H7 (cell line): ENCODE measurements around the gene DNM3. TPM values are rescaled to one million over a fixed set of nuclear protein-coding genes. Genes with fewer than 3 reads are reported as not detected.

Experiments used
- DNase-seq: peaks from one replicate; pipeline ENCODE4 v3.0.0; 2012
- H3K27me3 ChIP-seq: 2 replicates; pipeline ENCODE4 v1.6.0; 2011; ENCODE audit warnings: mild to moderate bottlenecking, low read length; ENCODE audit not compliant: control insufficient read depth, insufficient read depth
- H3K36me3 ChIP-seq: replicated peaks from 2 replicates; pipeline ENCODE4 v1.5.1; 2011; ENCODE audit warnings: low read length; ENCODE audit not compliant: control insufficient read depth, insufficient read depth
- H3K4me3 ChIP-seq: 2 replicates; pipeline ENCODE4 v1.5.1; 2011; ENCODE audit warnings: low read depth, mild to moderate bottlenecking, control low read depth, low read length, moderate library complexity; ENCODE audit not compliant: insufficient read depth
- total RNA-seq: library from RNA; depleted of rRNA; stranded (reverse); fragments of >200 nt; shearing (Covaris generic); gene quantifications from 2 replicates; pipeline ENCODE4 v1.2.3, GENCODE V29; 2014

DNM3 gene
- total RNA-seq, 1 experiment from 2014 or later: 0.73 TPM

DNA sequence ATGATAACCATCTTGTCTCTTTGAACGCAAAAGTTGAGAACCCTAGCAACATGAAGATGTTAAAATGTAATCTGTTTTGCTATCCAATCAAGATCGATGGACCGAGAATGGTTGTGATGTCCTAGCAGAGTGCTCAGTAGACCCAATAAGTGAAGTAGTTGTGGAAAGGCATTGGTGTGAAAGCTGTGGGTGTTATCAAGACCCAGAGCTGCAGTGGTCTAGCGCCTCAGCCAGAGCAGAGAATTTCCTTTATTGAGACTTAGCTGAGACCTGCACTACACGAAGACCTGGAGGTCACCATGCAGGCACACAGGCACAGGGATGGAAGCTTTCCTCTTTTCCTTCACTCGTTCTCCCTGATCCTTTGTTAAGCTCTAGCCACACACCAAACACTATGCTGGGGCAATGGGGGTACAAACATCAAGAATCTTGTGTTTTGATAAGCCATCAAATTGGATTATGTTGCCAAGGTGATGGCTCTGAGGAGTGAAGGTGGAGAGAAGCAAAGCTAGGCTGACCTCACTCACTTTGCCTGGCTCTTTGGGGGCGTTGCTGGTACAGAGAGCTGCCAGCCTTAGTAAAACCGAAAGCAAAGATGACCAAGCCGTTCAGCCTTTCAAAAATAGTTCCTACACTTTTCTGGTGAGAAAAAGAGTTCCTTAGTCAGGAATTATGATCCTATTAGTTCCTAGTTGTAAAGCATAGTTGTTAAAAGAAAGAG lies 35.7 kb upstream of the DNM3 start:
- Histone ChIP-seq H3K36me3 (no peaks in the 10 kb centered on the region), H3K4me3 (no peak overlapping the region), H3K27me3 (no peaks in the 10 kb centered on the region)
- no peak for DNase-seq

DNA sequence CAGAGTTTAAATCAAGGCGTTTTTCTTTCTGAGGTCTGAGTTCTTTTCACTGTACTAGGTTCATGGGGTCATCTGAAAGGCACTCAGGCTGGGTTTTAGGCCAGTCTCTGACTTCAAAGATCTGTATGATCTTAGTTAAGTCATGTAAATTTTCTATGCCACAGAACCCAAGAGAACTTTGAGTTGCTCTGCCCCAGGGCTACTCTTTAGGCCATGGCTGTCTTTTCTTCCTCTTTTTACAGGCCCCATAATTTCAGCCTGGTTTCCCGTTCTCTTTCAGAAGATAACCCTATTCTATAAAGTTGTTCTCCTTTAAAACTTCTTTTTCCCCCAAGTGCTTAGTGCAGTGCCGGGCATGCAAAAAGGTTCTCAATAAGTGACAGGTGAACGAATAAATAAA lies 33.7 kb upstream of the DNM3 start:
- DNase-seq: no peak
- no peak overlapping the region for H3K4me3 ChIP-seq
- H3K36me3 ChIP-seq: no peaks in the 10 kb centered on the region
- H3K27me3 ChIP-seq: no peaks in the 10 kb centered on the region

DNA sequence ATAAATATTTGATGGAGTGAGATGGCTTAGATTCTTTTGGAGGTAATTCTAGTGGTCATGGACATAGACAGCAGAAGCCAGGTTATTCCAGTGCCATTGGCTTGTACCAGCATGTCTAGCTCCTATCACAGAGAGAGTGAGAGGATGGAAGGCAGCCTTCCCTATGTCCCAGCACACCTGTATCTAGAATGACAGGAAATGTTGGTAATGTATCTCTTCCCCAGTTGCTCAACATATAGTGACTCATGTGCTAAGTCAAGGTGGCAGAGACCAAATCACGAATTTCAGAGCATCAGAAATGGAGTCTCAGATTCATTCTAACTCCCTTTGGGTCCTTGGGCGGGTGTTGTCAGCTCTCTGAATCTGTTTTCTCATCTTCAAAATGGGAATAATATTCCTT lies 31.5 kb upstream of the DNM3 start:
- DNase-seq: no peak
- H3K27me3 ChIP-seq: no peaks in the 10 kb centered on the region
- no peak overlapping the region for H3K4me3 ChIP-seq
- no peaks in the 10 kb centered on the region for H3K36me3 ChIP-seq

DNA sequence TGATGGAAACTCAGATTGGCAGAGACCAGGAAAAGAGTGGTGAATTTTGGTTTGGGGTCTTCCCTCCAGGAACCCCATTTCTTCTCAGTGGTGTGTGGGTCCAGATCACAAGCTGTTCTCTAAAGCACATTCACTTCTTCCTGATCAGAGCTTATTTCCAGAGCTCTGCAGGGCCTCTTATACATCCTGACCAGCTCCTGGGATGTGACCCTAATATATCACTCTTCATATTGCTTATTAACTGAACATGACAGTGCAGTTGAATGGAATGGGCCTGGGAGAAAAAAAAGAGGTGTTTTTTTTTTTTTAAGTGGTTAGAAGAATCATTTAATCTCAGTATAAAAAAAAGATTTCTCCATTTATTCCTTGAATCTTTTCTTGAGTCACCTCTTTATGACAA lies 29.6 kb upstream of the DNM3 start:
- H3K4me3 ChIP-seq: no peak overlapping the region
- no peak for DNase-seq
- H3K36me3 ChIP-seq: no peaks in the 10 kb centered on the region
- no peaks in the 10 kb centered on the region for H3K27me3 ChIP-seq

DNA sequence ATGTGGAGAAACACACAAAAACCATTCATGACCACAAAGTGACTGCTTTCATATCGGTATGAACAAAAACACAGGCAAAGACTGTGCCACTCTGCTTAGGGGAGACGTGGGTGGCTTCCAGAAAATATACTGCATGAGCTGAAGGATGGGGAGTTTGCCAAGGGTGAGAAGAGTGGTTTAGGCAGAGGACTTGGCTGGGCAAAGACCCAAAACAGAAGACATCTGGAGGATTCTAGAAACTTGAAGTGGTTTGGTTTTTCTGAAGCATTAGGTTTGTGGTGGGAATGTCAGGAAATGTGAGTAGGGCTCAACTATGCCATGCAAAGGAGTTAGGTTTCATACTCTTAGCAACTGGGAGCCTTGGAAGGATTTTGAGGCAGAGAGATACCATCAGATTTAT lies 26.6 kb upstream of the DNM3 start:
- DNase-seq: no peak
- H3K27me3 ChIP-seq: no peaks in the 10 kb centered on the region
- H3K36me3 ChIP-seq: no peaks in the 10 kb centered on the region
- no peak overlapping the region for H3K4me3 ChIP-seq

DNA sequence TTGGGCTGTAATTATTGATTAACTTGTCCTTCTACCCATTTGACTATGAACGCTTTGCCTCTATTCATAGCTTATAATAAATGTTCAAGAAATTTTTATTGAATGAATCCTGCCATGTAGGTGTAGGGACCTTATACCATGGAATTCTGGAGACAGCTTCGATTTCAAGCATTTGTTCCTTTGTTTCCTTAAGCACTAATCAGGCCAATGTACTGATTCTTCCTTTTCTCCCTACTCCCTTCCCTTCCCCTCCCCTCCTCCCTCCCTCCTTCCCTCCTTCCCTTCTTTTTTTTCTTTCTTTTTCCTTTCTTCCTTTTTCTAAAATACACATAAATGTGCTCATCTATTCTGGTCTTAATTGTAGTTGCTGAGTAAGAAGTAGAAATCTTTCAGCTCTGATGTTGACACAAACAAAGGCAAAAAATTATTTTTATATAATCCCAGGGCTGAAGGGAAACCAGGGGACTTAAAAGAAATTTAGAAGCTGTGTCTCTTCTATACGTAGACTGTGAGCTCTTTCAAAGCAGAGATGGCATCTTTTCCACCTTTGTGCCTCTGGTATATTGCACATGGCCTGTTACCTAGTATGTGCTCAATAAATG lies 24.9 kb upstream of the DNM3 start:
- DNase-seq: no peak
- Histone ChIP-seq H3K36me3 (no peaks in the 10 kb centered on the region), H3K27me3 (no peaks in the 10 kb centered on the region), H3K4me3 (no peak overlapping the region)

DNA sequence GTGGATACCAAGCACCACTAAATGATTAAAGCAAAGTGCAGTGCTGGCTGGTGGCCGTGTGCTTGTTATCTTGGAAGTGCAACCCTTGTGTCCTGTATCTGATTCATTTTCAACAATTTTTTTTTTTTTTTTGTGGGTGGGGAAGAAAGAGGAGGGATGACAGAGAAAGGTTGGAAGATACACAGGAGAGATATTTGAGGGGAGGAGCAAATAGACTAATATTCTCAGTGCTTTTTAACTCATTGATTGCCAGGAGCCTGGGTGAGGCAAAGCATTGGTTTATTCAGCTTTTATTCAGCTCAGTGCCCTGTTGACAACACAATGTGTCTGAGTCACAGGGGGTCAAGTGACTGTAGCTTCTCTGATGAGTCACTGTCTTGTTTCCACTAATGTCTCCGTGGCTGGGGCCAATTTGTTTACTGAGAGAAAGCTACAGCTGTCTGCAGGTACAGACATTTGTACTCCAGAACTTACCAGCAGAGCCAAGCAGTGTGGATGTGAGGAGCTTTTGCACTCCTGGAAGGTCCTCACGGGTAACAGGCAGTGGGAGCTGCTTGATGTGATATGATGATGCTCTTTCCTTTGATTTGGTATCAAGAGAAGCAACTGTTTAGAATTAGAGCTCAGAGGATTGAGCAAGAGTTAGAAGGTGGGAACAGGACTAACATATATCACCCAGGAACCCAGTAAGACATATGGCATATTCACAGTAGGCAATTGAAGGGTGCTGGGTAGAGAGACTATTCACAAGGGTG lies 23.6 kb upstream of the DNM3 start:
- peak; percentile 22 for DNase-seq
- no peak overlapping the region for H3K4me3 ChIP-seq
- H3K27me3 ChIP-seq: no peaks in the 10 kb centered on the region
- no peaks in the 10 kb centered on the region for H3K36me3 ChIP-seq

DNA sequence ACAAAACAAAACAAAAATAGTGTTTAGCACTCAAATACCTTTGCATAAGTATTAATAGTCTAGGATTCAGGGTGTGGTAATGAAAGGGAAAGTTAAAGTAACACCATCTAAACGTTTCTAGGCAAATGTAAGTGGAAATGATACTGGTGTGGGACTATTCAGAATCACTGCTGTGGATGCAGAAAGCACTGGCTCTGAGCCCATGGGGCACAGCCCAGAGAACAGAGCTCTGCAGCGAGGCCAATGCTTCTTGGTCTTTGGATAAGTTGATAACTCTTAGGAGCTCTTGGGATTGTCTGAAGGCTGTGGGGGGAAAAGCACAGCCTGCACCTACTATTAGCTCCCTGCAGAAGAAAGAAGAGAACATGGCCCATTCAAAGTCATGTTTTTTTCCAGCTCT lies 21.4 kb upstream of the DNM3 start:
- H3K4me3 ChIP-seq: no peak overlapping the region
- no peaks in the 10 kb centered on the region for H3K27me3 ChIP-seq
- DNase-seq: no peak
- H3K36me3 ChIP-seq: no peaks in the 10 kb centered on the region

DNA sequence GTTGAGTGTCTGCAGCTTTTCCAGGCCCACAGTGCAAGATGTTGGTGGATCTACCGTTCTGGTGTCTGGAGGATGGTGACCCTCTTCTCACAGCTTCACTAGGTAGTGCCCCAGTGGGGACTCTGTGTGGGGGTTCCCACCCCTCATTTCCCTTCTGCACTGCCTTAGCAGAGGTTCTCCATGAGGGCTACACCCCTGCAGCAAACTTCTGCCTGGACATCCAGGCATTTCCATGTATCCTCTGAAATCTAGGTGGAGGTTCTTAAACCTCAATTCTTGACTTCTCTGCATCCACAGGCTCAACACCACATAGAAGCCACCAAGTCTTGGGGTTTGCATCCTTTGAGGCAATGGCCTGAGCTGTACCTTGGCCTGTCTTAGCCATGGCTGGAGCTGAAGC lies 14.3 kb upstream of the DNM3 start:
- Histone ChIP-seq H3K36me3 (no peaks in the 10 kb centered on the region; the same call in 1 of the 2 replicates), H3K27me3 (no peaks in the 10 kb centered on the region), H3K4me3 (no peak overlapping the region)
- no peak for DNase-seq

DNA sequence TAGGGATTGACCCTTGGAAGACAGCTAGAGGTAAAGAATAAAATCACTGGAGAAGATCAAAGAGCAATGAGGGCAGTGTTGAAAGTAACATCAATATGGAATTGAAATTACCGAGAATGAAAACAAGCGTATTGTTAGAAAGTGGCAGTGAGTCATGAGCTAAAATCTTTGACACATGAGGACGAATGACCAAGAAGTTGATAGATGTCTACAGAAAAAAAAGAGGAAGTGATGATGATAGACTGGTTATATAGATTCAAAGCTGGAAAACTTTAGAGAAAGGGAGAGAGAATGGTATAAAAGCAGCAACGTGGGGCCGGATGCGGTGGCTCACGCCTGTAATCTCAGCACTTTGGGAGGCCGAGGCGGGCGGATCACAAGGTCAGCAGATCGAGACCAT lies 12.5 kb upstream of the DNM3 start:
- Histone ChIP-seq H3K27me3 (no peaks in the 10 kb centered on the region), H3K36me3 (no peaks in the 10 kb centered on the region; the same call in 1 of the 2 replicates), H3K4me3 (no peak overlapping the region)
- DNase-seq: no peak

DNA sequence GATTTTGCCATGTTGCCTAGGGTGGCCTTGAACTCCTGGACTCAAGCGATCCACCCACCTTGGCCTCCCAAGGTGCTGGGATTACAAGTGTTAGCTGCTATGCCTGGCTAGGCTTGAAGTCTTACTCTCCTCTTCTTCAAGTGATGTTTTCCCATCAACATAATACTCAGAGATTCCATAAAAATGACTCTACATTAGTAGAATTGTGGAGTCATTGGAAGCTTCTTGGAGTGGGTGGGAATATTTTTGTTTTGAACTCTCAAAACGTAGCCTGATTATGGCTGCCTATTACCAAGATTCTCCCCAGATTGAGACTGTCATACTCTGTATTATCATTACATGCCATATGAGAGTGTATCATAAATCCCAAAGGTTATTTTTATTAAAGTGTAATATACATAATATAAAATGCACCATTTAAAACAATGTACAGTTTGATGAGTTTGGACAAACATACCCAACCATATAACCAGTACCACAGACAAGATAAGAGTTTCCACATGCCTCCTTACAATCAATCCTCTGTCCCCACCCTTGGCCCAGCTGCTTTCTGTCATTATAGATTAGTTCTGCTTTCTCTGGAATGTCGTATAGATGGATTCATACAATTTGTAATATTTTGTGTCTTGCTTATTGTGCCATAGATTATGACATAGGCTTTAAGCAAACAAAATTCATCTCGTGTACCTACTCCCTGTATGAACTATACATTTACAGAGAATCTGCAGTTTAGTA lies 8.0 kb upstream of the DNM3 start:
- H3K36me3 ChIP-seq: no peaks in the 10 kb centered on the region
- H3K27me3 ChIP-seq: no peaks in the 10 kb centered on the region
- no peak for DNase-seq
- no peak overlapping the region for H3K4me3 ChIP-seq

DNA sequence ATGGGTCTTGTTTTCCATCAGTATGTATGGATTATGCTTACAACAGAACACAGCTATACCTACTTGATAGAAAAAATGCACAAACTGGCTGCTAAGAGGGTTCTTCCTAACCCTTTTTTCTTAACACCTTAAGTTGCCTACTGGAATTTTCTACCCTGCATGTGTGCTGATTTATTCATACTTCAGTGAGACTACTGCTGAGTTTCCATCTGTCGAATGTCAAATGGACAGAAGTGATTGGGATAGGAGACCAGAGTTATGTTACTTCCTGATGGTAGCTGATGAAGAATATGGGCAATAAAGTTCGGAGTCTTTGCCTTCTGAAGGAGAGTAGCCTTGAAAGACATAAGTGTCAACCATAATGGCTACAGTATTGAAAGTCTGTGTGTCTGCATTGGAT lies 6.5 kb upstream of the DNM3 start:
- Histone ChIP-seq H3K4me3 (no peak overlapping the region), H3K36me3 (no peaks in the 10 kb centered on the region), H3K27me3 (peaks cover 2% of the 10 kb centered on the region; the same call in 1 of the 2 replicates)
- DNase-seq: no peak

DNA sequence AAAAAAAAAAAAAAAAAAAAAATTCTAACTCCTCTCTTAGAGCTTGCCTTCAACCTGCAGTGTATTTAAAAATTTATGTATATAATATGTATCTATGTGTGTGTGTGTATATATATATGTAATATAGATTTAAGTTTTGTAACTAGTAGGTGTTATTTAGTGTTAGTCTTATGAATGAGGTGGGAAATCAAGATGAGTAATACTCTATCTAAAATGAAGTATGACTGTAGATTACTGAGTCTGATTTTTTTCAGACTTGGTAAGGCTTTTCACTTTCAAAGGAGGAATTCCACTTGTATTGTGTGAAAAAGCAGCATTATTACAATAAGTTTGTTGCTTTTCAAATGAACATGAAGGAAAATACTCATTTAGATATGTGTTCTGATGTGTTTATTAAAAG lies 5.4 kb upstream of the DNM3 start:
- peaks cover 7% of the 10 kb centered on the region; the same call in 1 of the 2 replicates for H3K27me3 ChIP-seq
- no peaks in the 10 kb centered on the region for H3K36me3 ChIP-seq
- no peak for DNase-seq
- no peak overlapping the region for H3K4me3 ChIP-seq

DNA sequence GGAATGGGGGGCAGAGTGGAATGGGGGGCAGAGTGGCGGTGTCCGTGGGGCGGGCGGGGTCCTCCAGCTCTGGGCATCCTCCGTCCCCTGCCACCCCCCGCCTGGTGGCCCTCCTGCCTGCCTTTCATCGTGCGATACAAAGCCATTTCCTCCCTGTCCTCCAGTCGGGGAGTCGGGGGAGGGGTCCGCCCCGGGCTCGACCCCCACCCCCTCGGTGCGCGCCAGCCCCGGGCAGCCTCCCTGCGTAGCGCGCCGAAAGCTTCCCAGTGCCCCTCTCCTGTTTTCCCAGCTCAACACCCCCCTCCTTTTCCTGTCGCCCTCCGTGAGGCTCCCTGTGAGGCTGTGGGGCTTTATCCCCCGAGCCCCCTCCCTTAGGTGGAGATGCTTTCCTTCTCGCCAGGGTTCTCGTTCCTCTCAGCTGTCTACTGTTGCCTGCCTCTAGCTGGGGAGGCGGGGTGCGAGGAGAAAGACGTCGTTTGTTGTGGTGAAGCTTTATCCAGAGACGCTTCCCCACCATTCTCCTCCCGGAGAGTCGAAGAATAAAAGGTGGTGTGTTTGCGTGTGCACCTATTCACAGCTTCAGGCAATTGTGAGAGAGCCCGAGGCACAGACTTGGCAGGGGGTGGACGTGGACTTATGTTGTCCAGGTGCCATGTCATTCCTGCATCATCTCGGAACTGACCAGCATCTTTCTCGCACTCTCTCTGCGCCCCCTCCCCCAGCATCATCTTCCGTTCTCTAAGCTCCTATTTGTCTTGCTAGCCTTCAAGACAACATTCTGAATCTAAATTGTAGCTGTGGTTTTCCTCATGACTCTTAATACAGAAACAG lies 848 bp downstream of the DNM3 start:
- Histone ChIP-seq H3K27me3 (peaks cover 20% of the 10 kb centered on the region; the same call in 1 of the 2 replicates), H3K36me3 (no peaks in the 10 kb centered on the region), H3K4me3 (peak overlapping the region; percentile 78)
- peak; percentile 82 for DNase-seq
